IMR-90 (cell line): Measurements from ENCODE around the gene DNASE1L1. TPM values are rescaled to one million over a fixed set of nuclear protein-coding genes. Genes with fewer than 3 reads are reported as not detected.

Source experiments
- ATAC-seq: fragments of 200-7000 bp; cut with Tn5 transposase; 2 replicates; pipeline ENCODE4 v1.9.1; 2020; ENCODE audit warnings: low read depth, mild to moderate bottlenecking, moderate library complexity
- BruUV-seq: library from RNA; stranded (reverse); fragments of 400-500 nt; replicated peaks from 2 replicates; lab custom pipeline; 2021; lab: Mats Ljungman, UMichigan
- CTCF ChIA-PET: fragments of 300-600 bp; formaldehyde crosslinking; extraction: SDS; loops from one replicate; lab custom pipeline; 2021; ENCODE audit warnings: antibody characterized with exemption; lab: Yijun Ruan, JAX
- POLR2A ChIA-PET: fragments of 300-600 bp; sonication (Branson Sonifier 250); formaldehyde crosslinking; loops from one replicate; lab custom pipeline; 2022; ENCODE audit warnings: antibody characterized with exemption; ENCODE audit not compliant: unreplicated experiment; lab: Charles Lee
- DNase-seq: peaks from one replicate; pipeline ENCODE4 v3.0.0; 2013
- H2AFZ ChIP-seq: replicated peaks from 2 replicates; pipeline ENCODE3; 2013; ENCODE audit warnings: low read length, mild to moderate bottlenecking; ENCODE audit not compliant: poor library complexity
- H2AK5ac ChIP-seq: 2 replicates; pipeline ENCODE4 v1.6.1; 2013; ENCODE audit warnings: low read depth, low read length, inconsistent platforms
- H2AK9ac ChIP-seq: replicated peaks from 2 replicates; pipeline ENCODE3; 2013; ENCODE audit warnings: mild to moderate bottlenecking, low read depth, low read length, moderate library complexity; ENCODE audit not compliant: poor library complexity
- H2BK120ac ChIP-seq: 2 replicates; pipeline ENCODE4 v1.6.1; 2013; ENCODE audit warnings: low read depth, low read length, inconsistent platforms
- H2BK15ac ChIP-seq: 3 replicates; pipeline ENCODE4 v1.6.1; 2013; ENCODE audit warnings: low read depth, low read length, inconsistent platforms
- H2BK20ac ChIP-seq: 2 replicates; pipeline ENCODE4 v1.6.1; 2013; ENCODE audit warnings: low read depth, mild to moderate bottlenecking, inconsistent platforms, low read length, moderate library complexity
- H2BK5ac ChIP-seq: 2 replicates; pipeline ENCODE4 v1.6.1; 2013; ENCODE audit warnings: mild to moderate bottlenecking, low read depth, low read length, inconsistent platforms; ENCODE audit not compliant: poor library complexity, severe bottlenecking
- H3K14ac ChIP-seq: replicated peaks from 2 replicates; pipeline ENCODE4 v1.6.1; 2013; ENCODE audit warnings: low read depth, low read length, inconsistent platforms
- H3K18ac ChIP-seq: 2 replicates; pipeline ENCODE4 v1.6.1; 2013; ENCODE audit warnings: low read depth, low read length, control low read depth
- H3K23ac ChIP-seq: 2 replicates; pipeline ENCODE4 v1.6.1; 2013; ENCODE audit warnings: low read depth, low read length, inconsistent platforms
- H3K27ac ChIP-seq: 2 replicates; pipeline ENCODE4 v1.5.1; 2013; ENCODE audit warnings: mild to moderate bottlenecking, control low read depth, low read length; ENCODE audit not compliant: insufficient read depth
- H3K27me3 ChIP-seq: 2 replicates; pipeline ENCODE4 v1.6.1; 2013; ENCODE audit warnings: low read length; ENCODE audit not compliant: control insufficient read depth, insufficient read depth
- H3K36me3 ChIP-seq: 2 replicates; pipeline ENCODE4 v1.6.1; 2013; ENCODE audit warnings: low read length, mixed read lengths; ENCODE audit not compliant: control insufficient read depth, insufficient read depth
- H3K4ac ChIP-seq: 2 replicates; pipeline ENCODE4 v1.6.1; 2013; ENCODE audit warnings: low read depth, low read length, inconsistent platforms
- H3K4me1 ChIP-seq: 2 replicates; pipeline ENCODE4 v1.6.1; 2013; ENCODE audit warnings: low read length, mixed read lengths; ENCODE audit not compliant: control insufficient read depth, insufficient read depth
- H3K4me2 ChIP-seq: 2 replicates; pipeline ENCODE4 v1.6.1; 2013; ENCODE audit warnings: low read depth, mild to moderate bottlenecking, control low read depth, low read length, moderate library complexity
- H3K4me3 ChIP-seq: 2 replicates; pipeline ENCODE4 v1.5.1; 2013; ENCODE audit warnings: low read depth, mild to moderate bottlenecking, control low read depth, low read length, moderate library complexity; ENCODE audit not compliant: insufficient read depth
- H3K56ac ChIP-seq: 2 replicates; pipeline ENCODE4 v1.6.1; 2013; ENCODE audit warnings: low read length, inconsistent platforms; ENCODE audit not compliant: insufficient read depth; ENCODE audit errors: extremely low read depth
- H3K79me1 ChIP-seq, 2 experiments: 2 replicates each; pipeline ENCODE4 v1.6.1; 2013; ENCODE audit warnings: low read length in 2 of 2, inconsistent platforms in 1 of 2, low read depth in 1 of 2
- H3K9ac ChIP-seq: 2 replicates; pipeline ENCODE4 v1.6.1; 2013; ENCODE audit warnings: low read depth, low read length, control low read depth
- H3K9me1 ChIP-seq: 2 replicates; pipeline ENCODE4 v1.6.1; 2013; ENCODE audit warnings: low read length, inconsistent platforms; ENCODE audit not compliant: insufficient read depth
- H3K9me3 ChIP-seq: 2 replicates; pipeline ENCODE4 v1.6.1; 2013; ENCODE audit warnings: low read length; ENCODE audit not compliant: control insufficient read depth, insufficient read depth
- H4K20me1 ChIP-seq: 2 replicates; pipeline ENCODE4 v1.6.1; 2013; ENCODE audit warnings: low read length, inconsistent platforms; ENCODE audit not compliant: insufficient read depth
- H4K5ac ChIP-seq: 2 replicates; pipeline ENCODE4 v1.6.1; 2013; ENCODE audit warnings: mild to moderate bottlenecking, low read depth, low read length, control low read depth
- H4K8ac ChIP-seq, 2 experiments: 2 replicates each; pipeline ENCODE4 v1.6.1; 2013; ENCODE audit warnings: low read depth in 2 of 2, low read length in 2 of 2, control low read depth in 1 of 2, inconsistent platforms in 1 of 2
- H4K91ac ChIP-seq: 2 replicates; pipeline ENCODE4 v1.6.1; 2013; ENCODE audit warnings: low read depth, low read length, inconsistent platforms; ENCODE audit not compliant: insufficient read depth
- CEBPB ChIP-seq: IDR thresholded peaks from 2 replicates; pipeline ENCODE4 v1.6.1; 2012; ENCODE audit warnings: low read depth, low read length, improper control_type of control experiment
- MAFK ChIP-seq: IDR thresholded peaks from 2 replicates; pipeline ENCODE4 v1.6.1; 2012; ENCODE audit warnings: low read depth, low read length, improper control_type of control experiment
- POLR2A ChIP-seq: IDR thresholded peaks from 2 replicates; pipeline ENCODE4 v1.6.1; 2012; ENCODE audit warnings: mild to moderate bottlenecking, low read depth, low read length
- WGBS, 2 experiments: methylation state at CpG; one replicate each; pipeline versions ENCODE4 v1.1.5 to v1.1.7; 2013; ENCODE audit warnings: missing lambda C conversion rate in 2 of 2; ENCODE audit not compliant: insufficient read length in 1 of 2; ENCODE audit errors: extremely low coverage in 2 of 2; 5-methylcytosine and 5-hydroxymethylcytosine counted together
- dilution Hi-C: fragments of 300-500 bp; cut with HindIII; formaldehyde crosslinking; loops from one replicate; pipeline ENCODE4 v1.14.3; 2018; ENCODE audit warnings: low sequenced_read_pairs; ENCODE audit not compliant: unreplicated experiment
- in situ Hi-C: fragments of 300-500 bp; cut with MboI; formaldehyde crosslinking; loops from 3 replicates; pipeline ENCODE4 v1.14.3; 2019; ENCODE audit warnings: low sequenced_read_pairs, inconsistent platforms, mixed read lengths
- intact Hi-C: fragments of 100-400 bp; cut with micrococcal nuclease; formaldehyde crosslinking; loops from 2 replicates; pipeline ENCODE4 v1.10.0; 2022
- polyA plus RNA-seq, 3 experiments: library from polyadenylated mRNA; depleted of rRNA; stranded (reverse); fragments of >200 nt; gene quantifications; 2 replicates each; pipeline ENCODE4 v1.2.3, GENCODE V29; 2012; ENCODE audit warnings: low replicate concordance in 1 of 3
- total RNA-seq: library from RNA; depleted of rRNA; stranded (reverse); fragments of >200 nt; gene quantifications from 2 replicates; pipeline ENCODE4 v1.2.3, GENCODE V29; 2012

DNASE1L1 gene
- total and polyA plus RNA-seq, 2 of the 4 experiments (the other 2 are of a cell fraction) = 51.4 to 55.5 TPM

DNA sequence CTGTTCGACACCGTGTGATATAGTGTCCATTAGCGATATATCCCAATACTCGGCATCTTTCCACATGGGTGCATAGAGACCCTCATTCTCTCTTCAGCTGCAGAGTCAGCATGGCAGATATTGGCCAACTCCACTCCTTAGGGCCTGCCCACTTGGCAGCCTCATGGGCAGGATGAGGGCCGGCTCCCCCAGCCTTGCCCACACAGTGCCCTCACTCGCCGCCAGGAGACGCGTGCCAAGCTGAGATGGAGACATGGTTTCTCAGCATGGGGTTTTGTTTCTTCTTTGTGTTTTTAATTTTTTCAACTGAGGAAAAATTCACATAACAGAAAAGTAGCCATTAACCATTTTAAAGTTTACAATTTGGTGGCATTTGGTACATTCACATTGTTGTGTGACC lies 43.8 kb upstream of the DNASE1L1 start:
- H2AK9ac ChIP-seq = no peak overlapping the region
- H3K27ac ChIP-seq = no peak overlapping the region
- H2BK20ac ChIP-seq = no peak overlapping the region
- no peak overlapping the region for H2BK5ac ChIP-seq
- ChIA-PET POLR2A (no interaction called here), CTCF (interaction anchor here (1.1 kb wide), 1 partner anchor 15 kb away, joined by 5 read pairs; no protein-coding TSS in a partner anchor)
- ATAC-seq (no peak), DNase-seq (no peak)
- H3K36me3 ChIP-seq = peaks cover 34% of the 10 kb centered on the region
- H3K23ac ChIP-seq = no peak overlapping the region
- no peak overlapping the region for H2BK15ac ChIP-seq
- no peak overlapping the region for H2AK5ac ChIP-seq
- H3K4me1 ChIP-seq = no peaks in the 10 kb centered on the region
- H3K14ac ChIP-seq = no peak overlapping the region
- no peak overlapping the region for H3K4ac ChIP-seq
- H3K9me3 ChIP-seq = no peaks in the 10 kb centered on the region; the same call in 1 of the 2 replicates
- H3K27me3 ChIP-seq = no peaks in the 10 kb centered on the region
- no peaks in the 10 kb centered on the region for H4K20me1 ChIP-seq
- intact Hi-C loops (no loop called here), dilution Hi-C loops (no loop called here), in situ Hi-C loops (no loop called here)
- H3K18ac ChIP-seq = no peak overlapping the region
- peaks cover 0 to 5% of the 10 kb centered on the region in 2 experiments; a peak in 1 of 4 replicates for H3K79me1 ChIP-seq
- no peak overlapping the region for H3K4me2 ChIP-seq
- H3K9me1 ChIP-seq = no peaks in the 10 kb centered on the region
- H4K91ac ChIP-seq = no peak overlapping the region
- 97% methylated on average over 4 of the region's 9 CpGs; no CpG with 5 or more reads in 1 of the 2 experiments for WGBS, 2 experiments
- no peak overlapping the region for H3K9ac ChIP-seq
- BruUV-seq = no TSS peak
- no peak for TF ChIP-seq MAFK
- no peak for TF ChIP-seq CEBPB
- TF ChIP-seq POLR2A = no peak
- no peak overlapping the region for H4K8ac ChIP-seq
- no peak overlapping the region for H4K5ac ChIP-seq
- H3K4me3 ChIP-seq = no peak overlapping the region
- no peak overlapping the region for H2AFZ ChIP-seq
- no peak overlapping the region for H2BK120ac ChIP-seq
- H3K56ac ChIP-seq = no peak overlapping the region
